HepG2 (cell line): Measurements from ENCODE around the gene CDH22. TPM values are rescaled to one million over a fixed set of nuclear protein-coding genes. Genes with fewer than 3 reads are reported as not detected.

Experiments used
- ATAC-seq: fragments of 200-7000 bp; cut with Tn5 transposase; 3 replicates; pipeline ENCODE4 v1.9.1; 2020; ENCODE audit warnings: mild to moderate bottlenecking, moderate library complexity
- BruUV-seq: library from RNA; stranded (reverse); fragments of 400-500 nt; replicated peaks from 2 replicates; lab custom pipeline; 2021; lab: Mats Ljungman, UMichigan
- CTCF ChIA-PET: fragments of 300-600 bp; formaldehyde crosslinking; extraction: SDS; loops from one replicate; lab custom pipeline; 2021; ENCODE audit warnings: low total read pairs, inconsistent platforms, low intra/inter-chr PET ratio; lab: Yijun Ruan, JAX
- POLR2A ChIA-PET: fragments of 350-600 bp; sonication (Branson Sonifier 250); formaldehyde crosslinking; loops from one replicate; lab custom pipeline; 2020; ENCODE audit warnings: antibody characterized with exemption, inconsistent platforms; lab: Yijun Ruan, JAX
- DNase-seq: peaks from one replicate; pipeline ENCODE4 v3.0.0-alpha.2; 2015; ENCODE audit warnings: low spot score
- FAIRE-seq: peaks from 3 replicates; lab custom pipeline; 2011; peaks lifted over from hg19 to GRCh38; lab: Jason Lieb, UNC
- H2AFZ ChIP-seq: one replicate; pipeline ENCODE4 v1.6.1; 2011; ENCODE audit warnings: low read length, inconsistent platforms
- H3K27ac ChIP-seq: fragments of 300-600 bp; 3 replicates; pipeline ENCODE4 v1.8.0; 2011; ENCODE audit warnings: mixed run types, mild to moderate bottlenecking, mixed read lengths, low read length, inconsistent platforms; ENCODE audit not compliant: insufficient read depth; ENCODE audit errors: extremely low read length
- H3K27me3 ChIP-seq, 2 experiments: fragments of 200-600 bp in 1 of 2; 2 replicates in 1 of 2; 3 replicates in 1 of 2; pipeline versions ENCODE4 v1.6.0 to v1.8.0; 2011; ENCODE audit warnings: low read length in 2 of 2, mild to moderate bottlenecking in 2 of 2, moderate library complexity in 2 of 2, inconsistent platforms in 1 of 2; ENCODE audit not compliant: insufficient read depth in 2 of 2, control insufficient read depth in 1 of 2
- H3K36me3 ChIP-seq, 2 experiments: fragments of 200-600 bp in 1 of 2; replicated peaks in 1 of 2; 2 replicates in 1 of 2; 3 replicates in 1 of 2; pipeline versions ENCODE4 v1.5.1 to v1.8.0; 2011; ENCODE audit warnings: low read length in 2 of 2, inconsistent platforms in 1 of 2; ENCODE audit not compliant: insufficient read depth in 2 of 2, control insufficient read depth in 1 of 2
- H3K4me1 ChIP-seq: 2 replicates; pipeline ENCODE4 v1.5.1; 2012; ENCODE audit warnings: low read length, inconsistent platforms; ENCODE audit not compliant: insufficient read depth
- H3K4me2 ChIP-seq: 2 replicates; pipeline ENCODE4 v1.6.0; 2011; ENCODE audit warnings: low read depth, low read length, inconsistent platforms
- H3K4me3 ChIP-seq, 3 experiments: fragments of 200-600 bp in 1 of 3; sonication (generic), shearing (Covaris generic) in 1 of 3; replicated peaks in 1 of 3; 2 replicates each; pipeline ENCODE4 v1.5.1; 2011 to 2016; ENCODE audit warnings: low read length in 3 of 3, inconsistent platforms in 2 of 3, low read depth in 2 of 3, mild to moderate bottlenecking in 2 of 3, control low read depth in 1 of 3, mixed read lengths in 1 of 3; ENCODE audit not compliant: insufficient read depth in 1 of 3
- H3K79me2 ChIP-seq: one replicate; pipeline ENCODE4 v1.6.1; 2011; ENCODE audit warnings: low read length, inconsistent platforms; ENCODE audit not compliant: insufficient read depth
- H3K9ac ChIP-seq: 2 replicates; pipeline ENCODE4 v1.6.0; 2011; ENCODE audit warnings: mild to moderate bottlenecking, low read depth, low read length, inconsistent platforms; ENCODE audit not compliant: insufficient read depth
- H3K9me3 ChIP-seq: 2 replicates; pipeline ENCODE4 v1.5.1; 2012; ENCODE audit warnings: mild to moderate bottlenecking, low read length
- H4K20me1 ChIP-seq: 2 replicates; pipeline ENCODE4 v1.6.0; 2011; ENCODE audit warnings: inconsistent platforms, mild to moderate bottlenecking, low read length, moderate library complexity; ENCODE audit not compliant: insufficient read depth
- ARID2 ChIP-seq: sonication (generic); formaldehyde crosslinking; IDR thresholded peaks from 2 replicates; pipeline ENCODE4 v1.8.1; 2022; ENCODE audit warnings: mild to moderate bottlenecking, missing genetic modification reagents, borderline replicate concordance
- ARNT ChIP-seq: fragments of 450-650 bp; IDR thresholded peaks from 2 replicates; pipeline ENCODE4 v1.6.1; 2017
- CBFB ChIP-seq: sonication (generic); formaldehyde crosslinking; IDR thresholded peaks from 2 replicates; pipeline ENCODE4 v1.4.0; 2020; ENCODE audit warnings: missing genetic modification reagents
- E2F1 ChIP-seq: sonication (generic); formaldehyde crosslinking; IDR thresholded peaks from 2 replicates; pipeline ENCODE4 v1.5.0; 2020; ENCODE audit warnings: missing genetic modification reagents
- ELF4 ChIP-seq: sonication (generic); formaldehyde crosslinking; IDR thresholded peaks from 2 replicates; pipeline ENCODE4 v1.5.0; 2020; ENCODE audit warnings: missing genetic modification reagents, mild to moderate bottlenecking, moderate library complexity, borderline replicate concordance
- HNRNPL ChIP-seq: fragments of 200-400 bp; formaldehyde crosslinking; IDR thresholded peaks from 2 replicates; pipeline ENCODE4 v1.6.1; 2017; ENCODE audit warnings: mild to moderate bottlenecking, low read depth, low read length
- JARID2 ChIP-seq: sonication (generic); formaldehyde crosslinking; IDR thresholded peaks from 2 replicates; pipeline ENCODE4 v1.8.1; 2023; ENCODE audit warnings: missing genetic modification reagents, inconsistent platforms; ENCODE audit not compliant: insufficient replicate concordance
- MATR3 ChIP-seq: sonication (generic); formaldehyde crosslinking; IDR thresholded peaks from 2 replicates; pipeline ENCODE4 v1.4.0; 2020; ENCODE audit warnings: missing genetic modification reagents
- MNT ChIP-seq: fragments of 450-650 bp; IDR thresholded peaks from 2 replicates; pipeline ENCODE4 v1.6.1; 2016
- RERE ChIP-seq: IDR thresholded peaks from 2 replicates; pipeline ENCODE4 v1.6.1; 2016; ENCODE audit warnings: low read depth, missing genetic modification reagents, missing compliant biosample characterization
- REXO4 ChIP-seq: sonication (generic); formaldehyde crosslinking; IDR thresholded peaks from 2 replicates; pipeline ENCODE4 v1.8.0; 2022; ENCODE audit warnings: missing genetic modification reagents, mild to moderate bottlenecking, borderline replicate concordance
- SMARCE1 ChIP-seq: fragments of 450-650 bp; IDR thresholded peaks from 2 replicates; pipeline ENCODE4 v1.6.1; 2017; ENCODE audit warnings: borderline replicate concordance
- SRY ChIP-seq: sonication (generic); formaldehyde crosslinking; IDR thresholded peaks from 2 replicates; pipeline ENCODE4 v1.8.0; 2022; ENCODE audit warnings: mild to moderate bottlenecking, missing genetic modification reagents
- TOE1 ChIP-seq: sonication (generic); formaldehyde crosslinking; IDR thresholded peaks from 2 replicates; pipeline ENCODE4 v1.4.0; 2020; ENCODE audit warnings: mild to moderate bottlenecking, missing genetic modification reagents
- ZFY ChIP-seq: sonication (generic); formaldehyde crosslinking; IDR thresholded peaks from 2 replicates; pipeline ENCODE4 v1.4.0; 2020; ENCODE audit warnings: missing genetic modification reagents
- ZNF510 ChIP-seq: sonication (generic); formaldehyde crosslinking; IDR thresholded peaks from 2 replicates; pipeline ENCODE4 v1.4.0; 2020; ENCODE audit warnings: low read depth, mild to moderate bottlenecking, missing genetic modification reagents
- ZNF530 ChIP-seq: sonication (generic); formaldehyde crosslinking; IDR thresholded peaks from 2 replicates; pipeline ENCODE4 v1.5.0; 2020; ENCODE audit warnings: low read depth, mild to moderate bottlenecking, missing genetic modification reagents
- ZNF558 ChIP-seq: sonication (generic); formaldehyde crosslinking; IDR thresholded peaks from 2 replicates; pipeline ENCODE4 v1.9.0; 2022; ENCODE audit warnings: mild to moderate bottlenecking, missing genetic modification reagents, borderline replicate concordance
- ZNF891 ChIP-seq: sonication (generic); formaldehyde crosslinking; IDR thresholded peaks from 2 replicates; pipeline ENCODE4 v1.5.0; 2020; ENCODE audit warnings: mild to moderate bottlenecking, missing genetic modification reagents
- WGBS: methylation state at CpG from one replicate; pipeline ENCODE4 v1.1.6; 2017; ENCODE audit warnings: low lambda C conversion rate; 5-methylcytosine and 5-hydroxymethylcytosine counted together
- in situ Hi-C: cut with HindIII; loops from 2 replicates; pipeline ENCODE4 v1.10.0; 2017; ENCODE audit warnings: low pct_unique_long_range_greater_than_20kb; ENCODE audit not compliant: extremely low pct_ligation_motif_present
- intact Hi-C: fragments of 100-400 bp; cut with micrococcal nuclease; formaldehyde crosslinking; loops from one replicate; pipeline ENCODE4 v1.10.0; 2022; ENCODE audit not compliant: unreplicated experiment
- polyA plus RNA-seq, 8 experiments: library from polyadenylated mRNA; depleted of rRNA in 3 of 8; stranded (reverse) in 7 of 8; unstranded in 1 of 8; fragments of >200 nt; fragmentation: Illumina TruSeq in 4 of 8; extraction: Trizol in 4 of 8; gene quantifications; 2 replicates each; pipeline versions ENCODE4 v1.2.1 to v1.2.3, GENCODE V29; 2011 to 2016; ENCODE audit warnings: low read depth in 4 of 8, missing spikeins in 1 of 8, mixed read lengths in 1 of 8; ENCODE audit not compliant: insufficient read depth in 1 of 8
- total RNA-seq, 5 experiments: library from RNA; depleted of rRNA; stranded (reverse); fragments of >200 nt; fragmentation: Illumina TruSeq; extraction: Trizol; gene quantifications; 2 replicates each; pipeline ENCODE4 v1.2.3, GENCODE V29; 2016; ENCODE audit warnings: low read depth in 1 of 5

CDH22 gene
- total and polyA plus RNA-seq, 2 of the 13 experiments (the other 11 are each of a cell fraction or from before 2014, with no cell fraction given), result not detected

- TF ChIP-seq ZNF891 (CRISPR knock-in tag) (no peak), CBFB (CRISPR knock-in tag) (no peak), ZNF510 (CRISPR knock-in tag) (no peak), SRY (CRISPR knock-in tag) (no peak), JARID2 (CRISPR knock-in tag) (no peak), RERE (no peak), TOE1 (CRISPR knock-in tag) (no peak), HNRNPL (no peak), ARID2 (CRISPR knock-in tag) (no peak), MATR3 (no peak), ZFY (CRISPR knock-in tag) (no peak), REXO4 (CRISPR knock-in tag) (no peak), ZNF558 (CRISPR knock-in tag) (no peak), MNT (no peak), ZNF530 (CRISPR knock-in tag) (no peak), SMARCE1 (no peak), ELF4 (CRISPR knock-in tag) (no peak), ARNT (no peak), E2F1 (CRISPR knock-in tag) (no peak)
- TF ChIP-seq, all 625 proteins: peak for 0
- no peak overlapping the region for H3K9ac ChIP-seq
- H3K27me3 ChIP-seq, result peaks cover 2 to 24% of the 10 kb centered on the region in 2 experiments; a peak in 3 of 5 replicates
- no peaks in the 10 kb centered on the region for H3K36me3 ChIP-seq
- no TSS peak for BruUV-seq
- no peak overlapping the region for H3K4me2 ChIP-seq
- FAIRE-seq (no peak), ATAC-seq (no peak), DNase-seq (no peak)
- no peaks in the 10 kb centered on the region for H3K79me2 ChIP-seq
- 0% methylated on average over 2 of the region's 2 CpGs for WGBS
- H2AFZ ChIP-seq, result no peak overlapping the region
- CTCF ChIA-PET, result no interaction called here
- no peak overlapping the region for H3K4me3 ChIP-seq
- in situ Hi-C loops (no loop called here), intact Hi-C loops (no loop called here)
- POLR2A ChIA-PET, result no interaction called here
- H3K27ac ChIP-seq, result no peak overlapping the region
- no peaks in the 10 kb centered on the region for H4K20me1 ChIP-seq
- H3K4me1 ChIP-seq, result no peaks in the 10 kb centered on the region; the same call in 1 of the 2 replicates
- no peaks in the 10 kb centered on the region for H3K9me3 ChIP-seq
Observed at GRCh38 chr20:46273717-46274116, 34.6 kb downstream of the CDH22 start.
